HG03575 (cell line): ENCODE data around the gene LST1.

Experiments used
- ATAC-seq: cut with Tn5 transposase; IDR thresholded peaks from one replicate; pipeline ENCODE4 v1.9.1; 2021; ENCODE audit not compliant: unreplicated experiment, insufficient number of reproducible peaks, low FRiP score; ENCODE audit errors: extremely low read depth

The LST1 gene

DNA sequence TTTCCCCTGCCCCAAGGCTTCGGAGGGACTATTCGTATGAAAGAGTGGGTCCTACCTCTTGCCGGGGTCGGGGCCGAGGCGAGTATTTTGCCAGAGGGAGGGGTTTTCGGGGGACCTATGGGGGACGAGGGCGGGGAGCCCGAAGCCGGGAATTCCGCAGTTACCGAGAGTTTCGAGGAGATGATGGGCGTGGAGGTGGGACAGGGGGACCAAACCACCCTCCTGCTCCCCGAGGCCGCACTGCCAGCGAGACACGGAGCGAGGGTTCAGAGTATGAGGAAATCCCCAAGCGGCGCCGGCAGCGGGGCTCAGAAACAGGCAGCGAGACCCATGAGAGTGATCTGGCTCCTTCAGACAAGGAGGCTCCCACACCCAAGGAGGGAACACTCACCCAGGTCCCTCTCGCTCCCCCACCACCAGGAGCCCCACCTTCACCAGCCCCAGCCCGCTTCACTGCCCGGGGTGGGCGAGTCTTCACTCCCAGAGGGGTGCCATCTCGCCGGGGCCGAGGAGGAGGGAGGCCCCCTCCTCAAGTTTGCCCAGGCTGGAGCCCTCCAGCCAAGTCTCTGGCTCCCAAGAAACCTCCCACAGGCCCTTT is 45.7 kb downstream of the LST1 start:
- no peak for ATAC-seq

DNA sequence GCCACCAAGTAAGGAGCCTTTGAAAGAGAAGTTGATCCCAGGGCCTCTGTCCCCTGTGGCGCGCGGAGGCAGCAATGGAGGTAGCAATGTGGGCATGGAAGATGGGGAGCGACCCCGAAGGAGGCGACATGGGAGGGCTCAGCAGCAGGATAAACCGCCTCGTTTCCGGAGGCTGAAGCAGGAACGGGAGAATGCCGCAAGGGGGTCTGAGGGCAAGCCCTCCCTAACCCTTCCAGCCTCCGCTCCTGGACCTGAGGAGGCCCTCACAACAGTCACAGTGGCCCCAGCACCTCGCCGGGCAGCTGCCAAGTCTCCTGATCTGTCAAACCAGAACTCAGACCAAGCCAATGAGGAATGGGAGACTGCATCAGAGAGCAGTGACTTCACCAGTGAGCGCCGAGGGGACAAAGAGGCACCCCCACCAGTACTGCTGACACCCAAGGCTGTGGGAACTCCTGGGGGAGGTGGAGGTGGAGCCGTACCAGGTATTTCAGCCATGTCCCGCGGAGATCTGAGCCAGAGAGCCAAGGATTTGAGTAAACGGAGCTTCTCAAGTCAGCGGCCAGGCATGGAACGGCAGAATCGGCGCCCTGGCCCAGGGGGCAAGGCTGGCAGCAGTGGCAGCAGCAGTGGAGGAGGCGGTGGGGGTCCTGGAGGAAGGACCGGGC is 46.3 kb downstream of the LST1 start:
- no peak for ATAC-seq

DNA sequence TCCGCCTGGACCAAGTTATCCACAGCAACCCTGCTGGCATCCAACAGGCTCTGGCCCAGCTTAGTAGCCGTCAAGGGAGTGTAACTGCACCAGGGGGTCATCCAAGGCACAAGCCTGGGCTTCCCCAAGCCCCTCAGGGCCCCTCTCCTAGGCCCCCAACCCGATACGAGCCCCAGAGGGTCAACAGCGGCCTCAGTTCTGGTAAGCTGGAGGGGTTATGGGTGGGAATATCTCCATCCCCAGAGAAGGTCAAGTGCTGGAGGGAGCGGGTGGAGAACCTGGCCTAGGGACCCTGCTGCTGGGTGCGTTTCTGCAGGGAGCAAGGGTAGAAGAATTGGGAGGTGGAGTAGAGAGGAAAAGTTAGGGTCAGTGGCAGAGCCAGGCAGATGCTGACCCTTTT is 47.4 kb downstream of the LST1 start:
- ATAC-seq = no peak

DNA sequence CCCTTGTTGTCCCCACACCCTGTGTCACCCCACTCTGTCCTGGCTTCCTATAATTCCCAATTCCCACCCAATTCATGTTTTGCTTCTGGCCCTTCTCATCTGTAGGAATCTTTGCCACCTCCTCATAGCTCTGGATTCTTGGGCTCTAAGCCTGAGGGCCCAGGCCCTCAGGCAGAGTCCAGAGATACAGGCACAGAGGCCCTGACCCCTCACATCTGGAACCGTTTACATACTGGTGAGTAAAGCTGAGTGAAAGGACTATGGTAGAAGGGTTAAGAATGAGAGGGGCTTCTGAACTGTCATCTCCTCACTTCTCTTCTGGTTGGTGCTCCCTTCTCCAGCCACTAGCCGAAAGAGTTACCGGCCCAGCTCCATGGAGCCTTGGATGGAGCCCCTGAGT is 48.1 kb downstream of the LST1 start:
- ATAC-seq = no peak

DNA sequence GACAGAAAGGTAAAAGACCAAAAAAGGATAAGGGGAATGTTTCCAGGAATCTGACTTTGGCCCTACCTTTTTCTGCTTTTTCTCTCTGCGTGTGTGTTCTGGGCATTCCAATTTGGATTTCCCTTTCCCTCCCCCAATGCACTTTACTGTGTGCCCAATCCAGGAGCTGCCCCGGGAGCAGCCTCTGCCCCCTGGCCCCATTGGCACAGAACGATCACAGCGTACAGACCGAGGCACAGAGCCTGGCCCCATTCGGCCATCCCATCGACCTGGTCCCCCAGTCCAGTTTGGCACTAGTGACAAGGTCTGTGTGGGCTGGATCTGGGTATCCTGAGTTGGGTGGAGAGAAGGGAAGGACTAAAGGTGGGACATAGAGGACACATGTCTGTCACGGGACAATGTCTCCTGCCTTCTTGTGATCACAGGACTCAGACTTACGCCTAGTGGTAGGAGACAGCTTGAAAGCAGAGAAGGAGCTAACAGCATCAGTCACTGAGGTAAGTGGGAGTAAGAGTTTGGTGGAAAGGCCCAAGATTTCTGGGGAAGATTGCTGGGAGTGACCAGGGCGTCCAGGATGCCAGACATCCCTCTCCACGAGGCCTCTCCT is 49.0 kb downstream of the LST1 start:
- ATAC-seq = no peak

DNA sequence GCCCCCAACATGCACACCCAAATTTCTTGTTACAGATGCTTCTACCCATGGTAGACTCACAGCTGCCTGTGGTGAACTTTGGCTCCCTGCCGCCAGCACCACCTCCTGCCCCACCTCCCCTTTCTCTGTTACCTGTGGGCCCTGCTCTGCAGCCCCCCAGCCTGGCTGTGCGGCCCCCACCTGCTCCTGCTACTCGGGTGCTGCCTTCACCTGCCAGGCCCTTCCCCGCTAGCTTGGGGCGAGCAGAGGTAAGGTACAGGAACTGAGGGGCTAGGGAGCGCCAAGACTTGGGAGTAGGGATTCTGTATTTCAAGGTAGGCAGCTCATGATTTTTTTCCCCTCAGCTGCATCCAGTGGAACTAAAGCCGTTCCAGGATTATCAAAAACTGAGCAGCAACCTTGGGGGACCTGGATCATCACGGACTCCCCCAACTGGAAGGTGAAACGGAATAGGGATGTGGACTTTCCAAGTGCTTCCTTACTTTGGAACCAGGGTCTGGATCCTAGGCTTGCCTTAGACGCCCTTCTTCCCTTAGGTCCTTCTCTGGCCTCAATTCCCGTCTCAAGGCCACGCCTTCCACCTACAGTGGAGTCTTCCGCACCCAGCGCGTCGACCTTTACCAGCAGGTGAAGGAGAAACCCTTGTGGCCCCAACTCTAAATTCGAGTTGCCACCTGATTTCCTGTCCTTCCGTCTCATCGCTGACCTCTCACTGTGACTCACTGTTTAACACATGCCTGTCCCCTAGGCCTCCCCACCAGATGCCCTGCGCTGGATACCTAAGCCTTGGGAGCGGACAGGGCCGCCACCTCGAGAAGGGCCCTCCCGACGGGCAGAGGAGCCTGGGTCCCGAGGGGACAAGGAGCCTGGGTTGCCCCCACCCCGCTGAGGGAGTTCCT is 50.9 kb downstream of the LST1 start:
- ATAC-seq = no peak
